HG02571 (cell line): ENCODE data around the gene FMNL3.
A peak's percentile ranks its signal among the peaks of the same experiment; 100 is the strongest.
"Not testable (repeated sequence)": the region's sequence is repeated elsewhere in the genome, so short reads cannot be mapped to it uniquely, and the experiment has no call there.

Source experiments
- ATAC-seq: cut with Tn5 transposase; IDR thresholded peaks from one replicate; pipeline ENCODE4 v1.9.1; 2021; ENCODE audit warnings: mild to moderate bottlenecking, moderate library complexity; ENCODE audit not compliant: unreplicated experiment

The FMNL3 gene

GRCh38 chr12:49633703-49634345, 73.4 kb downstream of the FMNL3 start:
- ATAC-seq = no peak

DNA sequence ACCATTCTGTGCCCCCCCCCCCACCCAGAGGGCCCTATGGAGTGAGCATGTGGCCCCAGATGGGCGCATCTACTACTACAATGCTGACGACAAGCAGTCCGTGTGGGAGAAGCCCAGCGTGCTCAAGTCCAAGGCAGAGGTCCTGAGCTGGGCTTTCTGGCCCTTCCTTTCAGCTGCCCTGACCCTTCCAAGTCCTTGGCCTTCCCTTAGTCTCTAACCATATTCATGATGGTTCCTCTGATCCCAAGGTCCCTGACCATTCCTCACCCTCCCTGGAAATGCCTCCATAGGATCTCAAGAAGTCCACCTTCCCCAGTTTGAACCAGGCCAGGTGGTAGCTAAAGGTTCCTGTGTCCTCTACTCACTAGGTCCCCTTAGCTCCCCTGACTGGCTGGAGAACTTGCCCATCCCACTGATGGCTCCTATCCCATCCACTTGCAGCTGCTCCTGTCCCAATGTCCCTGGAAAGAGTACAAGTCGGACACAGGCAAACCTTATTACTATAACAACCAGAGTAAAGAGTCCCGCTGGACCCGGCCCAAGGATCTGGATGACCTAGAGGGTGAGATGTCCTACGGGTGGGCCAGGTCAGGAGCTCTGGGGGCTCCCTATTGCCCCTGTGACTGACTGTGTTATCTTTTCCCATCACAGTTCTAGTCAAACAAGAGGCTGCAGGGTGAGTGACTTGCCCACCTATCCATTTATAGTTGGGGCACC, 74.1 kb downstream of the FMNL3 start:
- no peak for ATAC-seq

GRCh38 chr12:49632401-49632800, 74.8 kb downstream of the FMNL3 start:
- ATAC-seq = no peak

DNA sequence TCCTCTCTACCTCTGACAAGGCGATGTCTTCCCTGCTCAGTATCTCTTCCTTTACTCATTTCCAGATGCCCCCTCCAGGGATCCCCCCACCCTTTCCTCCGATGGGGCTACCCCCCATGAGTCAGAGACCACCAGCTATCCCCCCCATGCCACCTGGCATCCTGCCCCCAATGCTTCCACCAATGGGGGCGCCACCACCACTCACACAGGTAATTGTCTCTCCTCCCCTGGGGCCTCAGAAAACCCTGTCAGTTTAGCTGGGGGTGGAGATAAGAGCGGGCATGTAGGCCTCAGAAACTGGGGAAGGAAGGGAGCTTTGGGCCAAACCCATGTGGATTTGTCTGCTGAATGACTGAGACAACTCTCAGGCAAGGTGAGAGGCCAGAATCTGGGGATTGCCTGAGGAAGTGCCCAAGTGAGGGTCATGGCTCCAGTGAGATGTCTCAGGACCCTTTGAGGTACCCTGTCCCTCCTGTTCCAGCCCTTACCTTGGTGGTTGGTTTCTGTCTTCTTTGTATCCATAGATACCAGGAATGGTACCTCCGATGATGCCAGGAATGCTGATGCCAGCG, 75.8 kb downstream of the FMNL3 start:
- ATAC-seq = no peak

DNA sequence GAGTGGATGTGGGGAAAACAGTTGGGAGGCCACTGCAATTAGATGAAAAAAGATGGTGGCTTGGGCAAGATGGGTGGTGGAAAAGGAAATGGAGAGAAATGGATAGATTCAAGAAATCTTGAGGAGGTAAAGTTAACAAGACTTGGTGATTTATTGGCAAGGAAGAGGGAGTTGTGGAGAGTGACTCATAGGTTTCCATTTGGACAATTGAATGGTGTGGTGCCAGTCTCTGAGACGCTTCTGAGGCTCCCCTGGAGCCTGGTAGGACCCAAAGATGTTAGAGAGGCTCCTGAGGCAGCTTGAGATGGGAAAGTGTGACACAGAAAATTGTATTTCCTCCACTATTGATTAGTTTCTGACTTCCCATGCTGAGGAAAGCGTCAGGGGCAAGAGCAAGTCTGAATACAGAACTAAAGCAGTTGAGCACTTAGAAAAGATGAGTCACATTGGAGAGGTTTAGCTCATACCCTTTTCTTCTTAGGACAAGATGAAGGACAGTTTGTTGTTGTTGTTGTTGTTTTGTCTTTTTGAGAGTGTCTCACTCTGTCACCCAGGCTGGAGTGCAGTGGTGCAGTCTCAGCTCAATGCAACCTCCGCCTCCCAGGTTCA, 79.3 kb downstream of the FMNL3 start:
- ATAC-seq = no peak

- ATAC-seq = no peak
Observed at GRCh38 chr12:49626836-49627235, 80.4 kb downstream of the FMNL3 start.

GRCh38 chr12:49626169-49626835, 80.9 kb downstream of the FMNL3 start:
- no peak for ATAC-seq

DNA sequence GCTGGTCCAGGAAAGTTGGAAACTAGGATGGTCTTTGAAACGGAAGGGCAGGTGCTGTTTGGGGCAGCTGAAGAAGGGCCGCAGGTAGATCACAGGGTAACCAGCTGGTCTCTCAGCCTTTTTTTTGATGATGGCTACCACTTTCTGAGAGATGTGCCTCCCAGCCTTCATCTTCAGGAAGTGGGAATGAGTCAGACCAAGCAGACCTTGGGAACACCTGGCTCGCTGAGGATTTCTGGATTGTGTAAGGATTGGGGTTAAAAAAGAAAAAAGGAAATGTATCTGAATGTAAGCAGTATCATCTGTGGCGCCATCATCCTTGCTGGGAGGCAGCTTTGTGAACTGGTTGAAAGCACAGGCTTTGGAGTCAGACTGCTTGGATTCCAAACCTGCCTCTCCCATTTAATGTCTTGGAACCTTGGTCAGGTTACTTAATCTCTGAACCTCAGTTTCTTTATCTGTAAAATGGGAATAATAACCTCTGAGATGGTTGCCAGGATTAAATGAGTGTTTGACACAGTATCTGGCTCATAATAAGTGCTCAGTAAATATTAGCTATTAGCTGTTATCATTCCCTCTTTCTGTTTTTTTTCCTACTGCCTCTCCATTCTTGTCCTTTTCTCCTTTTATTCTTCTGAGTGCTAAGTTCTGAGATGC, 82.2 kb downstream of the FMNL3 start:
- no peak for ATAC-seq

GRCh38 chr12:49623142-49623904, 83.9 kb downstream of the FMNL3 start, which contains the start of gene PRPF40B:
PRPF40B (plus strand) TSS chr12:49623561; CDS start chr12:49623591, 30 bp downstream.
- ATAC-seq = peak; percentile 64

DNA sequence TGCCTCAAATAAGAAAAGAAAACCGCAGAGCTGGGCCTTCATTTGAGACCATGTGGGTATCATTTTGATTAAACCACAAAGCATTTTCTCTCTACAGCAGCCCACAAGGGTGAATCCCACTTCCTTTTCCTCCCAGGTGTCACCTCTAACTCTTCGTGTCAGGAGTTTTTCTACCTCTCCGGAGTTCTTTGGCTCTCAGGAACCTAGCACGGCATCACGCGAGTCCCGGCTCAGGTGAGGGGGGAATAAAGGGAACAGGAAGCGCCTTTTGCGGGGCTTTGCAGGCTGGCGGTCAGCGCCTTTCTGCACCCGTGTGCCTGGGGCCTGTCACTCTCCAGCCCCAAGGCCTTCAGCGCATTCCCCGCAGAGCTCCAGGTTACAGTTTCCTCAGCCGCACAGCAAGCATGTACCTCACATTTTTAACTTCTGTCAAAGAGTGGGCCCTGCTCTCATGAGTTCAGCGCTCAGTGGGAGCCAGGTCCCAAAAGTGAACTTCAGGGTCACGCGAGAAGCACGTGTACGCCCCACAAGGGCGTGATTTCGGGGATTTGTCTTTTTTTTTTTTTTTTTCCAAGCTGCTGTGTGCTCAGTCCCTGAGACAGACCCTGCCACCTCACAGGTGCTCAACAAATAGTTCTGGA, 84.6 kb downstream of the FMNL3 start:
- peak; percentile 23 for ATAC-seq

GRCh38 chr12:49621651-49622500, 85.3 kb downstream of the FMNL3 start:
- ATAC-seq = peak; percentile 6

- ATAC-seq = no peak
Observed at GRCh38 chr12:49619286-49619685, 87.9 kb downstream of the FMNL3 start.

GRCh38 chr12:49618576-49618975, 88.6 kb downstream of the FMNL3 start:
- ATAC-seq = no peak

GRCh38 chr12:49616533-49617219, 90.5 kb downstream of the FMNL3 start:
- no peak for ATAC-seq

DNA sequence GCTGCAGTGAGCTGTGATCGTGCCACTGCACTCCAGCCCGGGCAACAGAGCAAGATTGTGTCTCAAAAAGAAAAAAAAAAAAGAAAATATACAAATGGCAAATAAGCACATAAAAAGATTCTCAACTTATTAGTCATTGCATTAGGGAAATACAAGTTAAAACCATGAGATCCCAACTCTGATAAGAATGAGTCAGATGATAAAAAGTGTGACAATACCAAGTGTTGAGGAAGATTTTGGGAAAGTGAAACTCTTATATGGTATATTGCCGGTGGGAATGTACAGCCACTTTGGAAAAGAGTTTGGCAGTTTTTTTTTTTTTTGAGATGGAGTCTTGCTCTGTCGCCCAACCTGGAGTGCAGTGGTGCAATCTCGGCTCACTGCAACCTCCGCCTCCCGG, 91.5 kb downstream of the FMNL3 start:
- no peak for ATAC-seq

- ATAC-seq = no peak
Observed at GRCh38 chr12:49612210-49612609, 95.0 kb downstream of the FMNL3 start.

GRCh38 chr12:49610785-49611184, 96.4 kb downstream of the FMNL3 start:
- ATAC-seq = not testable (repeated sequence)

DNA sequence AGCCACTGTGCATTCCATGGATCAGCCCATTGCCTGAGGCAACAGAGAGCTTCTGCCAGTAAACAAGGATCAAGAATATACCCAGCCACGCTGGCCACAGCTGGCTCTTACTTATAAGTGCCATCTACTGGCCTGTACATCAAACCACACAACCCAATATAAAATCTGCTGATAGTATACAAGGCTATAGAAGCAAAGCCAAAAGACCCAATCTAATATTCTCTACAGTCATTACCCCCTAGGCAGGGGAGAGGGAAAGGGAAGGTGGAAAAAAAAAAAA, 97.4 kb downstream of the FMNL3 start:
- ATAC-seq = no peak
